GM06990 (cell line): ENCODE data around the gene MOBP.

Experiments
- DNase-seq: peaks from one replicate; pipeline ENCODE4 v3.0.0-alpha.2; 2011; ENCODE audit not compliant: insufficient read length; ENCODE audit errors: extremely low read depth
- H3K27me3 ChIP-seq: replicated peaks from 2 replicates; pipeline ENCODE4 v1.6.0; 2011; ENCODE audit warnings: low read length; ENCODE audit not compliant: control insufficient read depth, insufficient read depth
- H3K36me3 ChIP-seq: 2 replicates; pipeline ENCODE4 v1.5.1; 2011; ENCODE audit warnings: low read length; ENCODE audit not compliant: control insufficient read depth, insufficient read depth
- H3K4me3 ChIP-seq: replicated peaks from 2 replicates; pipeline ENCODE4 v1.5.1; 2011; ENCODE audit warnings: low read depth, mild to moderate bottlenecking, control low read depth, low read length
- TF ChIP-seq, protein P1 (sequence below): IDR thresholded peaks from 2 replicates; pipeline ENCODE4 v1.5.1; 2011; ENCODE audit warnings: low read length, control low read depth, mild to moderate bottlenecking, inconsistent platforms; ENCODE audit not compliant: insufficient read depth, poor library complexity, severe bottlenecking

The MOBP gene

DNA sequence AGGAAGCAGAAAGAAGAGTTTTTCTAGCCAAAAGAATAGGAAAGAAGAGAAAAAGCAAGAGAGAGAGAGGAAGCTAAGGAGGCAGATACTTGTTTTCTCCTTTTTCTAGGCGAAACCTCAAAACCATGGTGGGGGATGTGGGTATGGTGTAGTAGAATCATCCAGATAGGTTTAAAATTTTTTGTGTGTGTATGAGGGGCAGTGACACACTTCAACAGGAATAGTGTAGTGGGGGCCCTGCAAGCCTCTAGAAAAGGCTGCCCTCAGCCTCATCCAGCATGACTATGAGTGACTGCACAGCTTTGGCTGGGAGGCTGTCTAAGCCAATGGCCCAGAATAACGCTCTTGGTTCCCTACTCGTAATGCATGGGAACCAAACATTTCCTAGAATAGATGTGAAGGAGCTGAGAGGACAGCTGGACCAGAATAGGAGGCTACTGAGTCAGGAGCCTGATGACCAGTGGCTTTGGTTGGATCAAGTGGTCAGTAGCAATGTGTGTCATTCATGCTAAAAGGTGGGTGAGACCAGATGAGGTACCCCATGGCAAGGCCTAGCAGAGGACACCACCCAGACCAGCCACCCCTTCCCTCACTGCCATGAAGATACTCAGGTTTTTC is 24.4 kb downstream of the MOBP start:
- Histone ChIP-seq H3K4me3 (no peak overlapping the region), H3K36me3 (no peaks in the 10 kb centered on the region), H3K27me3 (no peaks in the 10 kb centered on the region)
- no peak for DNase-seq
- TF ChIP-seq, protein P1, sequence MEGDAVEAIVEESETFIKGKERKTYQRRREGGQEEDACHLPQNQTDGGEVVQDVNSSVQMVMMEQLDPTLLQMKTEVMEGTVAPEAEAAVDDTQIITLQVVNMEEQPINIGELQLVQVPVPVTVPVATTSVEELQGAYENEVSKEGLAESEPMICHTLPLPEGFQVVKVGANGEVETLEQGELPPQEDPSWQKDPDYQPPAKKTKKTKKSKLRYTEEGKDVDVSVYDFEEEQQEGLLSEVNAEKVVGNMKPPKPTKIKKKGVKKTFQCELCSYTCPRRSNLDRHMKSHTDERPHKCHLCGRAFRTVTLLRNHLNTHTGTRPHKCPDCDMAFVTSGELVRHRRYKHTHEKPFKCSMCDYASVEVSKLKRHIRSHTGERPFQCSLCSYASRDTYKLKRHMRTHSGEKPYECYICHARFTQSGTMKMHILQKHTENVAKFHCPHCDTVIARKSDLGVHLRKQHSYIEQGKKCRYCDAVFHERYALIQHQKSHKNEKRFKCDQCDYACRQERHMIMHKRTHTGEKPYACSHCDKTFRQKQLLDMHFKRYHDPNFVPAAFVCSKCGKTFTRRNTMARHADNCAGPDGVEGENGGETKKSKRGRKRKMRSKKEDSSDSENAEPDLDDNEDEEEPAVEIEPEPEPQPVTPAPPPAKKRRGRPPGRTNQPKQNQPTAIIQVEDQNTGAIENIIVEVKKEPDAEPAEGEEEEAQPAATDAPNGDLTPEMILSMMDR, result no peak

DNA sequence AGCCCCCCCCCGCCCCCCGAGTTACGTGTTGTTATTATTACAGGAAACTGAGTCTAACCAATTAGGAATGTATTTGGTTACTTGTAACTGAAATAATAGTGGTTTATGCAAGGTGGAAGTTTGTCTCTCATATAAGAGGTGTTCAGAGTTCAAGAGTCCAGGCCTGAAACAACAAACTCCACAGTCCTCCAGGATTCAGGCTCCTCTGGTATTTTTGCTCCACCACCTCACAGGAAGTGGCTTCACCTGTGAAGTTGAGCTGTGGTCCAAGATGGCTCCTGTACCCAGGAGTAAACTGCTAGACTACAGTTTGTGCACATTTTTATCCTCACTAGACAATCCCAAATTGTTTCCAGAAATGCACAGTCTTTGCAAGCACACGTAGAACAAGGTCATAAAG is 27.3 kb downstream of the MOBP start:
- no peaks in the 10 kb centered on the region for H3K27me3 ChIP-seq
- no peak for DNase-seq
- TF ChIP-seq, protein P1, result no peak
- H3K4me3 ChIP-seq, result no peak overlapping the region
- H3K36me3 ChIP-seq, result no peaks in the 10 kb centered on the region

DNA sequence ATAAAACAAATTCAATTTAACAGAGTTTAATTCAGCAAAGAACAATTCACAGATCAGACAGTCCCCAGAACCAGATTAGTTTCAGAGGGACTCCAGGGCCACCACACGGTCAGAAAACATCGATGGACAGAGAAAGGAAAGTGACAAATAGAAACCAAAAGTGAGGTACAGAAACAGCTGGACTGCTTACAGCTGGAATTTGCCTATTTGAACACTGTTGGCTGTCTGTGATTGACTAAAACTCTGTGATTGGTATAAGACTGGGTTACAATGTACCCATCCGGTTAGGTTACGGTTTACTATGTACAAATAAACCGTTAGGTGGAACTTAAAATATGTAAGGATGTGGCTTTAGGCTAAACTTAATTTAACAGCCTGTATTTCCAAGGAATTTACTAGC is 30.3 kb downstream of the MOBP start:
- Histone ChIP-seq H3K27me3 (no peaks in the 10 kb centered on the region), H3K4me3 (no peak overlapping the region), H3K36me3 (no peaks in the 10 kb centered on the region)
- TF ChIP-seq, protein P1, result no peak
- no peak for DNase-seq

DNA sequence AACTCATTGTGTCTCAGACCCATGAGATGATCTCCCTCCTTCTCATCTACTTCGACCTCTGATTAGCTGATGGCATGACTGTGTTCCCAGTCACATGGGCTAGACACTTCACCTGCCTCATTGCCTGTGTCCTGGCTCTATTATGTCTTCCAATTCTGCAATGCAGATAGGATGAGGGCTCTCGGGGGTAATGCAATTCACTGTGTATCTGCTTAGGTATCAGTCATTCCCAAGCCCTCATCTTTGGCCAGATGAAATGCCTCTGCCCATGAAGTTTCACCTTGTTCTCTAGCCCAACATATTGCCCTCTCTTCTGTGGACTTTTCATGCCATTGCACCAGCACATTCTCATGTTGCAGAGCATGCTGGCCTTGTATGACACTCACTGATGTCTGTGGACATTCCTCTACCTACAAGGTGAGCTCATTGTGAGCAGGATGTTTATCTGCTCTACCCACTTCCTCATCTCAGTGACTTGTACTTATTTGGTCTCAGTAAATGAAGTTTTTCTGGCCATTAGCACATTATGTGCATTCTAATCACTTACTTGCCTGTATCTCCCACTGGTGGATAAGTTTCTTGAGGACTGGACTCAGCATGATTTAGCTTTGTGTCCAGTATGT is 32.3 kb downstream of the MOBP start:
- DNase-seq, result no peak
- Histone ChIP-seq H3K4me3 (no peak overlapping the region), H3K27me3 (no peaks in the 10 kb centered on the region), H3K36me3 (no peaks in the 10 kb centered on the region)
- TF ChIP-seq, protein P1, result no peak

DNA sequence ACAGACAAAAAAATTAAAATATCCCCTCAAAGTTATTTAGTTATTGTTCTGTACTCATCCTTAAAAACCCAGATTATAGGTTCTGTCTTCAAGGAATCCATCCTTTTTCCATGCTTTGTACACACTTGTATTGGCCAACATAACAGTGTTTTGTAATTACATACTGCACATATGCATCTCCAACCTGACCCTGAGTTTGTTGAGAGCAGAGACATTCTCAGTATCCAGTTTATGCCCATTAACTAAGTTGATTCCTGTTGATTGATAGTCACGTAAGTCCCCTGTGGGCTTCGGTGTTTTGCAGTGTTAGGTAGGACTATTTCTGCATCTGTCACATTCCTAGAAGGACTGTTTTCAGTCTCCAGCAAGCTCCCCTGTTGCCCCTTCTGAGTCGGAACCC is 33.6 kb downstream of the MOBP start:
- Histone ChIP-seq H3K4me3 (no peak overlapping the region), H3K36me3 (no peaks in the 10 kb centered on the region), H3K27me3 (no peaks in the 10 kb centered on the region)
- DNase-seq, result no peak
- TF ChIP-seq, protein P1, result no peak
